HAP-1 (cell line): ENCODE results near the gene ACBD4.
A peak's percentile ranks its signal among the peaks of the same experiment; 100 is the strongest.
"Not testable (repeated sequence)": the region's sequence is repeated elsewhere in the genome, so short reads cannot be mapped to it uniquely, and the experiment has no call there.

Experiments used
- DNase-seq, 2 experiments: peaks; one replicate each; pipeline ENCODE4 v3.0.0-alpha.2; 2016 to 2020; ENCODE audit warnings: low spot score in 2 of 2
- H3K27me3 ChIP-seq: fragments of 250-450 bp; sonication (Bioruptor Pico); 2 replicates; pipeline ENCODE4 v1.5.1; 2020; ENCODE audit warnings: low read depth, mild to moderate bottlenecking, moderate library complexity
- H3K36me3 ChIP-seq: fragments of 250-450 bp; sonication (Bioruptor Pico); replicated peaks from 2 replicates; pipeline ENCODE4 v1.5.1; 2020; ENCODE audit warnings: mild to moderate bottlenecking
- H3K4me1 ChIP-seq: fragments of 250-450 bp; sonication (Bioruptor Pico); 2 replicates; pipeline ENCODE4 v1.5.1; 2020; ENCODE audit warnings: mild to moderate bottlenecking
- H3K4me3 ChIP-seq: fragments of 250-450 bp; sonication (Bioruptor Pico); 2 replicates; pipeline ENCODE4 v1.5.1; 2020; ENCODE audit warnings: mild to moderate bottlenecking, moderate library complexity
- H3K9me3 ChIP-seq: fragments of 250-450 bp; sonication (Bioruptor Pico); 2 replicates; pipeline ENCODE4 v1.5.1; 2020; ENCODE audit warnings: mild to moderate bottlenecking, moderate library complexity
- in situ Hi-C: fragments of 300-500 bp; cut with MboI; formaldehyde crosslinking; loops from 3 replicates; pipeline ENCODE4 v1.14.3; 2020; ENCODE audit warnings: low sequenced_read_pairs, inconsistent platforms, mixed read lengths

ACBD4 gene

GRCh38 chr17:45118691-45119090, 16.8 kb upstream of the ACBD4 start:
- no peaks in the 10 kb centered on the region for H3K36me3 ChIP-seq
- in situ Hi-C loops = no loop called here
- no peaks in the 10 kb centered on the region for H3K4me1 ChIP-seq
- H3K27me3 ChIP-seq = no peaks in the 10 kb centered on the region
- no peak for DNase-seq
- no peak overlapping the region for H3K4me3 ChIP-seq
- H3K9me3 ChIP-seq = no peaks in the 10 kb centered on the region

- Histone ChIP-seq H3K4me1 (no peaks in the 10 kb centered on the region), H3K9me3 (no peaks in the 10 kb centered on the region), H3K36me3 (no peaks in the 10 kb centered on the region), H3K4me3 (no peak overlapping the region), H3K27me3 (no peaks in the 10 kb centered on the region)
- in situ Hi-C loops = loop anchor here (10.0 kb wide), 1 partner anchor 45 kb away; no protein-coding TSS in a partner anchor
- no peak for DNase-seq
Measured at GRCh38 chr17:45119964-45120363, 15.5 kb upstream of the ACBD4 start.

GRCh38 chr17:45120558-45120957, 14.9 kb upstream of the ACBD4 start:
- Histone ChIP-seq H3K9me3 (no peaks in the 10 kb centered on the region), H3K4me3 (no peak overlapping the region), H3K36me3 (no peaks in the 10 kb centered on the region), H3K4me1 (no peaks in the 10 kb centered on the region), H3K27me3 (no peaks in the 10 kb centered on the region)
- DNase-seq = no peak
- in situ Hi-C loops = loop anchor here (10.0 kb wide), 1 partner anchor 46 kb away; no protein-coding TSS in a partner anchor

GRCh38 chr17:45121055-45121454, 14.4 kb upstream of the ACBD4 start:
- Histone ChIP-seq H3K4me3 (no peak overlapping the region), H3K27me3 (no peaks in the 10 kb centered on the region), H3K9me3 (no peaks in the 10 kb centered on the region), H3K36me3 (no peaks in the 10 kb centered on the region), H3K4me1 (no peaks in the 10 kb centered on the region)
- no peak for DNase-seq
- in situ Hi-C loops = loop anchor here (10.0 kb wide), 1 partner anchor 46 kb away; no protein-coding TSS in a partner anchor

- Histone ChIP-seq H3K27me3 (no peaks in the 10 kb centered on the region), H3K36me3 (no peaks in the 10 kb centered on the region), H3K4me1 (no peaks in the 10 kb centered on the region), H3K4me3 (no peak overlapping the region), H3K9me3 (no peaks in the 10 kb centered on the region)
- no peak for DNase-seq
- in situ Hi-C loops = loop anchor here (10.0 kb wide), 1 partner anchor 48 kb away; no protein-coding TSS in a partner anchor
Measured at GRCh38 chr17:45123076-45123770, 12.3 kb upstream of the ACBD4 start.

- in situ Hi-C loops = loop anchor here (10.0 kb wide), 1 partner anchor 49 kb away; no protein-coding TSS in a partner anchor
Measured at GRCh38 chr17:45123930-45124796, 11.3 kb upstream of the ACBD4 start.

GRCh38 chr17:45124797-45125122, 10.7 kb upstream of the ACBD4 start:
- in situ Hi-C loops = loop anchor here (10.0 kb wide), 1 partner anchor 50 kb away; no protein-coding TSS in a partner anchor
- not testable (repeated sequence) for DNase-seq, H3K4me3 ChIP-seq, H3K4me1 ChIP-seq, H3K9me3 ChIP-seq, H3K27me3 ChIP-seq, H3K36me3 ChIP-seq

More at GRCh38 chr17:45123930-45124796, 11.3 kb upstream of the ACBD4 start:
- no peaks in the 10 kb centered on the region for H3K9me3 ChIP-seq
- no peaks in the 10 kb centered on the region for H3K36me3 ChIP-seq
- no peak for DNase-seq
- no peaks in the 10 kb centered on the region for H3K4me1 ChIP-seq
- H3K27me3 ChIP-seq = no peaks in the 10 kb centered on the region
- no peak overlapping the region for H3K4me3 ChIP-seq

GRCh38 chr17:45125509-45125908, 10.0 kb upstream of the ACBD4 start:
- Histone ChIP-seq H3K9me3 (no peaks in the 10 kb centered on the region), H3K4me3 (no peak overlapping the region), H3K27me3 (no peaks in the 10 kb centered on the region), H3K4me1 (peaks cover 8% of the 10 kb centered on the region), H3K36me3 (no peaks in the 10 kb centered on the region)
- in situ Hi-C loops = loop anchor here (10.0 kb wide), 1 partner anchor 51 kb away; no protein-coding TSS in a partner anchor
- DNase-seq = no peak

- Histone ChIP-seq H3K4me1 (peaks cover 15% of the 10 kb centered on the region), H3K36me3 (no peaks in the 10 kb centered on the region), H3K9me3 (no peaks in the 10 kb centered on the region), H3K4me3 (no peak overlapping the region), H3K27me3 (no peaks in the 10 kb centered on the region)
- DNase-seq = no peak
- in situ Hi-C loops = loop anchor here (10.0 kb wide), 1 partner anchor 52 kb away; no protein-coding TSS in a partner anchor
Measured at GRCh38 chr17:45127207-45127547, 8.3 kb upstream of the ACBD4 start.

- Histone ChIP-seq H3K4me1 (peaks cover 15% of the 10 kb centered on the region), H3K36me3 (no peaks in the 10 kb centered on the region), H3K4me3 (no peak overlapping the region), H3K27me3 (no peaks in the 10 kb centered on the region), H3K9me3 (no peaks in the 10 kb centered on the region)
- in situ Hi-C loops = loop anchor here (10.0 kb wide), 1 partner anchor 53 kb away; no protein-coding TSS in a partner anchor
- no peak for DNase-seq
Measured at GRCh38 chr17:45127548-45128300, 7.8 kb upstream of the ACBD4 start.

- no peak for DNase-seq
- no peaks in the 10 kb centered on the region for H3K9me3 ChIP-seq
- in situ Hi-C loops = loop anchor here (10.0 kb wide), 1 partner anchor 54 kb away; no protein-coding TSS in a partner anchor
- no peak overlapping the region for H3K4me3 ChIP-seq
- no peaks in the 10 kb centered on the region for H3K27me3 ChIP-seq
- peaks cover 15% of the 10 kb centered on the region for H3K4me1 ChIP-seq
- no peaks in the 10 kb centered on the region for H3K36me3 ChIP-seq
Measured at GRCh38 chr17:45128331-45128730, 7.2 kb upstream of the ACBD4 start.

- in situ Hi-C loops = loop anchor here (10.0 kb wide), 1 partner anchor 54 kb away; no protein-coding TSS in a partner anchor
- Histone ChIP-seq H3K36me3 (no peaks in the 10 kb centered on the region), H3K4me1 (peaks cover 15% of the 10 kb centered on the region), H3K9me3 (no peaks in the 10 kb centered on the region), H3K27me3 (no peaks in the 10 kb centered on the region), H3K4me3 (no peak overlapping the region)
- no peak for DNase-seq
Measured at GRCh38 chr17:45128989-45129388, 6.5 kb upstream of the ACBD4 start.

GRCh38 chr17:45129426-45129939, 6.0 kb upstream of the ACBD4 start:
- no peaks in the 10 kb centered on the region for H3K27me3 ChIP-seq
- peaks cover 15% of the 10 kb centered on the region for H3K4me1 ChIP-seq
- in situ Hi-C loops = loop anchor here (10.0 kb wide), 1 partner anchor 55 kb away; no protein-coding TSS in a partner anchor
- DNase-seq = peak; percentile 8 to 69
- H3K36me3 ChIP-seq = no peaks in the 10 kb centered on the region
- H3K9me3 ChIP-seq = no peaks in the 10 kb centered on the region
- no peak overlapping the region for H3K4me3 ChIP-seq
